ENCODE data around the gene KAZN.

Gene KAZN

DNA sequence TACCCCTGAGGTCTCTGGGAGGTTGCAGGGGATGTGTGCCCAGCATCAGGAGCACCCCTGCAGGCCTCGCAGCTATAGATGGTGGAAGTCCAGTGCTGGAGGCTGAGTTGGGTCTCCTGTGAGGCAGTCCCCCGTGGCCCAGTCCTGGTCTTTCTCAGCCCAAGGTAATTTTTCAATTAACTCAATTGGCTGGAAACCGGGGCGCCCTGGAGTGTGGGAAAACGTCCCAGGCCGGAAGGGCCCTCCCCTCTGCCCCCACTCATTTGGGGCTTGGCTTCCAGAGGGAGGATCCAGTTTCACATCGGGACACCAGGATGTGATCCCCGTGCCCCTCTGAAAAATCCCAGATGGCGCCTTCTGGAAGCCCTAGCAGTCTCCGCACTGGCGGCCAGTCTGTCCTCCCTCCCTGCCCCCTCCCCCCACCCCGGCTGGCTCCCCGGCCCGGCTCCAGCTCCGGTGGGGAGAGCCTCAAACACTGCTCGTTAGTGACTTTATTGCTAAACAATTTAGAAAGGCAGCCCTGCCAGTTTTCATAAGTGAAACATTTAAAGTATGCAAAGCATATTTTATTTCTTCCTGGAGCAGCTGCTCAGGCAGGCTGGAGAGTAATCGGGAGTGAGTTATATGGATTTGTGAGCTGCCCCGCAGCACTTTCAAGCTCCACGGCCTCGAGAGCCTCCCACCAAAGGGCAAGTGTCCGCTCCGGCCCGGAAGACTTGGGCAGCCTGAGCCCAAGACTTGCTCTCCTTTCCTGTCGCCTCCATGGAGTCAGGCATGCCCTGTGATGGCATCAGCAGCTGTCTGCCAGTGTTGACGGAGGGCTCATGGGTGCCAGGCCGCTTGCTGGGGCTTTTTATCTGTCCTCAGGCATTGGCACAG is 346.9 kb downstream of the KAZN start:
- DNase-seq = no peak

DNA sequence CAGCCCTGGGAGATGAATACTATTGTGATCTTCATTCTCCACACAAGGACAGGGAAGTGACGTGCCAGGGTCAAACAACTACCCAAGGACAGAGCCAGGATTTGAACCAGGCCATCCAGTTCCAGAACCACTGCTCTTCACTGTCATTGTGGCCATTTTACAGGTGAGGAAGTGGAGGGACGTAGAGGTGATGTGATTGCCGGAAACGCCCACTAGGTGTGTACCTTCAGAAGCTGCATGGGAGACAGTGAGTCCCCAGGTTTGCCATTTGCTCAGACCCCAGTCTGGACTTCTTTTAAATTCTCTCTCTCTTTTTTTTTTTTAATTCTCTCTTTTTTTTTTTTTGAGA is 347.5 kb downstream of the KAZN start:
- DNase-seq = no peak

DNA sequence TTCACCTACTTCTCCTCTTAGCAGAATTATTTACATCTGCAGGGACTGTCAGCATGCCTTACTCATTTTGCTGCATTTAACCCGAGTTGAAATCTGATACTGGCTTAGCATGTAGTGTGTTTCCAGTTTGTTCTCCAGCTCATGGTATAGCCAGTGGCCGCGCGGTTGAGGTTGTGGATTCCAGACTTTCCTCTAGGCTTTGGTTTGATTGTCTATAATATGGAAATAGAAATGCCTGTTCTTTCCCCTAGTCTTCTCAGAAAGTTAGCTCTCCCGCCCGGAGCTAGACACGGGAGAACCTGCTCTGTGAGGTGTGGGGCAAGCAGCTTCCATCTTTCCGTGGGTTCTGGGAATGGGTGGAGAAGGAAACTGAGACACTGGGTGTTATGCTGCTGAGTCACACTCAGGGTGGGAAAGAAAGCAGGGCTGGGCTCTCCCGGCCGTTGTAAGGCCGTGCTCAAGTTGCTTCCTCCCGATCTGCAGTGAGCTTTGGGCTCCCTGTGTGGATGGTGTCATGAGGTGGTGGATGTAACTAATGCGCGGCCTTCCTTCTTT is 348.3 kb downstream of the KAZN start:
- no peak for DNase-seq

DNA sequence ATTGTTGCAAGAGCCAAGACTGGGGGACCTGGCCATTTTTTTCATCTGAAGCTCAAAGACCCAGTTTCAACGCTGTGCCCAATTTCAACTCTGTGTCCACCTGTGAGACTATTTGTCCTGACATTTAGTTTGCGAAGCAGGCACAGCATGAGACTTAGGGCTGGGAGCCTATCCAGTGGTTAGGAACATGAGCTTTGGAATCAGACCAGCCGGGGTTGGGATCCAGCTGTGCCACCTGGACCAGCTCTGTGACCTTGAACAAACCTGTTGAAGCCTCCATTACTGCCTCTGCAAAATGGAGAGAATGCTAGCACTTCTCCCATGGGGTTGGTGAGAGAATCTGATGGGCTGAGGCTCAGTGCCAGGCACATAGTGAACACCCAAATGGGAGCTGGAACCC is 348.9 kb downstream of the KAZN start:
- no peak for DNase-seq

DNA sequence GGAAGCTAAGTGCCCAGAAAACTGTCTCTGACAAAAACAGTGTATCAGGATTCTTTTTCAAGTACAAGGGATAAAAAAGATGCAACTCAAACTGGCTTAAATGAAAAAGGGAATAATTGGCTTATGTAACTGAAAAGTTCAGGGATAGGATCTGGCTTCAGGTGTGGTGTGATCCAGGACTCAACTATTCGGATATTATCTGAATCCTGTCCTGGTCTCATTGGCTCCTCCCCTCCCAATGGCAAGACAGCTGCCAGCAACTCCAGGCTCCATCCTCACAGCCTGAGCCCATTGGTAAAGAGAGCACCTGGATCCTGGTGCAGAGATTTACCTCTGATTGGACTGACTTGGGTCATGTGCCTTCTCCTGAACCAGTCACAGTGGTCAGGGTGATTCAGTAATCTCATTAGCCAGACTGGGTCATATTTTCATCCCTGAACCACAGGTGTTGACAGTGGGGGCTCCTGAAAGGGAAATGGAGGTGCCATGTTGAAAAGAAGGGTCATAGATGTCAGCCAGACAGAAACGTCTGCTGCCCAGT is 349.7 kb downstream of the KAZN start:
- DNase-seq = no peak

DNA sequence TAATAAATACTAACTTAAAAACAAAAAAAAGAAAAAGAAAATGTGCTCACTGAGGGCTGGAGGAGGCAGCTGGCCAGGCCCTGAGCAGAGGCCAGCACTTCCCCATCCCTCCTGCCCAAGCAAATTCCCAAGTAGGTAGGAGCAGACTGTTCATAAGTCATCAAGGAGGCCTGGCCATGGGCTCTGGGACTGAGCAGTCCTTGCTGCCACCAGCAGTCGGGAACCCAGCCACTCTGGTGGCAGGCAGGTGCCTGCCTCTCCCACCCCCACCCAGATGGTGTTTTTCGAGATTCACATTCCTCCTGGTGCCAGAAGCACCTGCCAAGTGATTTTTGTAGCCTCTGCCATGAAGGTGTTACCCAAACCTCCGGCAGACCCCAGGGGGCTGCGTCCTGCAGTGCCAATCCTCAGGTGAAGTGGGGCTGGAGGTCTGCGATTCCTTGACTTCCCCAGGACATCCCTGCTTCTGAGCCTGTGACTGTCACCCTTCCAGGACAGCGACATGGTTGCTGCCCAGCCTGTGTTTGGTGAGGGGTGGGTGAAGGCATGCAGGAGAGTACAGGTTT is 350.9 kb downstream of the KAZN start:
- DNase-seq = no peak

DNA sequence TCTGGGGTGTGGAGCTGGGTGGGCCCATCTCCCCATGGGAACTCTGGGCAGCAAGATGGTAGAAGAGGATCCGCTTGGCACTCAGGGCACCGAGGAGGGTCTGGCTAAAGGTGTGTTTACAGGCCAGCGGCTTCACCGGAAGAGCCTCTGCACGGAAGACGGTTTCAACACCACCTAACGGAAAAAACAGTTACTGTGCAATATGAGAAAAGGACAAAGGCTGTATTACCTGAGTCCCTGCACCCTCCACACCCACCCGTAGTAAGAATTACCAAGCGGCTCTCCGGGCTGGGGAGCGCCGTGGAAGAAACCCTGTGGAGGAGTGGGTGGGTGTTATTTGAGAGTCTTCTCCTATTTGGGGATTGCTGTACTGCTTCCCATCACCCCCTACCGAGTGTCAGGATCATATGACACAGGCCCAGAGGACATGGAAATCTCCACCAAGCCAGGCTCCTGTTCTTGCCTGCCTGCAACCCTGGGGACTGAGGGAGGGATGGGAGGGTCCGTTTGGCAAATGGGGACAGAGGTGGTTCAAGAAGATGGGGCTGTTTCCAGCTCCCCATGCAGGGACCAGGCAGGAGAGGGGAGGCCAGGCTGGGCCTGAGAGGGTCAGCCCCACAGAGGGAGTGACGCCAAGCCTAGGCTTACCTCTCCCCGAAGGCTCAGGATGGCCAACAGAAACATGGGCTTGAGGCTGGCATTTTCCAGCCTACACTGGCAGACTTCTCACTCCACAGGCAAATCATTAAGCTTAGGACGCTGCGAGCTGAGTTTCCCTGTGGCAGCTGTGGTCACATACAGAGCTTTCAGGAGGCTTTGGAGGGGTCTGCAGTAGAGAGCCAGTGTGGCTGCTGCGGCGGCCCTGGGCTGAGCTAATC is 351.6 kb downstream of the KAZN start:
- no peak for DNase-seq

DNA sequence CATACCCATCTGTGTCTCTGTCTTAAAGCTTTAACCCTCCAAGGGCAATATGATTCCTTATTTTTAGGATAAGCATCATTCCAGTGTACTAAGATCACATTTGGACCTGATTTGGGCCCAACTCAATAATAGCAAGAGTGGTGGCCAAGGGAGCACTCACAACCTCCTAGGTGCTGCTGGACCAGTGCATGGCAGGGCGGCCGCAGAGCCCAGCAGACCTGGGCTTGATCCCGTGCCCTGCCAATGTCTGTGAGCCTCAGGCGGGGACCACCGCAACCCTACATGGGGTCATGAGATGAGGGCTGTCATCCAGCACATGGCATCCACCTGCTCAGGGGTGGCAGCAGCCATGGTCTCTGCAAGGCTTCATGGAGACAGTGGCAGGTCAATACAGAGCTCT is 353.3 kb downstream of the KAZN start:
- DNase-seq = no peak

DNA sequence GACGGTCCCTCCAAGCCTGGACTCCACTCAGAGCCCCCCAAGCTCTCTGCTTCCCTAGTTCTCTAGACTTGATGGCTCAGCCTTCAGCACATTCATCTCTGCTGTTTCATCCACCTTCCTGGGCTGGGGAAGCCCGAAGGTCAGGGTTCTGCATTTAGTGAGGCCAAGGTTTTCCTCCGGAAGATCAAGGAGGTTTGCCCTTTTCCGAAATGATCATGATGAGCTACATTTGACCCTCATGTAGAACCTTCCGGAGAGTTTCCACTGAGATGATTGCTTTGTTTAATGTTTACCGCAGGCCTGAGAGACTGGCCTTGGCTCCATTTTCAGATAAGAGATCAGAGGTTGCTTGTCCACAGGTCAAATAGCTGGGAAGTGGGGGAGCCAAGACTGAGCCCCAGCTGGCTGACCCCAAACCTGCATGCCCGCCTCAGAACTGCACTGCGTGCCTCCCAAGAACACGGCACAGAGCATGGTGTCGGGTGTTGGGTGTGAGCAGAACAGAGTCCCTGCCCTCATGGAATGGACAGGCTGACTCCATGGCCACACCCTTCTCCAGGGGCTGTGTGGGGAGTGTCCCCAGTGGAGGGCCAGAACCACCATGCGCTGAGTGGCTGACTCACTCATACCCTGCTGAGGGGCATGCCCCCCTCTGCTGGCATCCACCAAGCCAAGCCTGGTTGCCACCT is 354.3 kb downstream of the KAZN start:
- no peak for DNase-seq

DNA sequence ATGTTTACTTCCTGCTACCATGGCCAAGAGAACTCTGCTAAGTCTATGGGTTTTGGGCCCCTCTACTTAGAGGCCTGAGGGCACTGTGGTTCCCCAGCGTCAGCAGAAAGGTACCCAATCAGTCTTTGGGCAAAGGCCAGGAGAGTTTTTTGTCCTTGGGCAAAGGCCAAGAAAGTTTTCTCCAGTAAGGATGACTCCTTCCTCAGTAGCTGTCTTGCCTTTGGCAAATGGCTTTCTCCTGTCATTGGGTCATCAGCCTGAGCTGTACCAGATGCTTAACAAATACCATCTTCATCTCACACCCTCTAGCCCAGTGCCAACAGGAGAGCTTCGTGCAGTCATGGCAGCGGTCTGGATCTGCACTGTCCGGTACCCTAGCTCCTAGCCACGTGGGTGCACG is 355.7 kb downstream of the KAZN start:
- DNase-seq = no peak

DNA sequence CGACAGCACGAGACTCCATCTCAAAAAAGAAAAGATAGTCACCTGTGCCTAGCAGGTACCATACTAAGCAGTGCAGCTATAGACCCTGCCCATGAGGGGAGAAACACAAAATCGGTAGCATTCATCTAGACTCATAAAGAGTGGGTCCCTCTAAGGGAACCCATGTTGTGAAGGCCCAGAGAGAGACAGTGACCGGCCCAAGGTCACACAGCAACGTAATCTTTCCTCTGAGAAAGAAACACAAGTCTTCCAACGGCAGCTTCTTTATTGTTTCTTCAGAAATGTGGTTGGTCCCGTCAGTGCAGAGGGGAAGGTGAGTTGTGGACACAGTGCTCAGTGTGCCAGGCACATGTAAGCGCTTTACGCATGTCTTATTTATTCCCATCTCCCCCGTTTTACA is 356.4 kb downstream of the KAZN start:
- DNase-seq = no peak

DNA sequence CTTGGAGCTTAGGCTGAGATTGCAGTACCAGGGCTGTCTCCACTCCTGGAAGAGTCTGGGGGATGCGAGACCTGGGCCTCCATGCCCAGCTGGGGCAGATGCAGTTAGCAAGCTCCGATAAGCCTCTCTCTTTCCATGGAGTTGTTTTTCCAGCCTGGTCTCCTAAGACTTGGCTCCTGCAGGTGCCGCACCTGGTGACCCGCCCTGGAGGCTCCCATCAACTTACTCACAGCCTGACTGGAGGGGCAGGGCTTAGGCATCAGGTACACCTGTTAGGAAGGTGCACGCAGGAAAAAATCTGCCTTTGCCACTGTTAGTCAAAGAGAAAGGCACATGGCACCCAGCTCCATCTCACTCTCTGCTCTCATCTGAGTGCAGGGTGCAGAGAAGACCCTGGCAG is 356.9 kb downstream of the KAZN start:
- no peak for DNase-seq

DNA sequence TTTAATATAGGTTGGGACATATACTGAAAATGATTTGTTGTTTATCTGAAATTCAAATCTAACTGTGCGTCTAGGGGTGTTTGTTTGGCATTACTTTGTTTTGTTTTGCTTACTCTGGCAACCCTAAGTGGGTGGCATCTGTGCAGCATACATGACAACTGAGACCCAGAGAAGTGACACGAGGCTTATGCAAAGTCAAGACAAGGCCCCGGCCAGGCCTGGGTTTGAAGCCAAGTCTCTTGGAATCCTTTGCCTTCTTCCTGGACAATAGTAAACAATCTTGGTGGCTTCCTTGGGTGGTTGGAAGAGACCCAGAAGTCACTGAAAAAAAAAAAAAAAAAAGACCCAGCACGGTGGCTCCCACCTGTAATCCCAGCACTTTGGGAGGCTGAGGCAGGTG is 357.5 kb downstream of the KAZN start:
- DNase-seq = no peak

DNA sequence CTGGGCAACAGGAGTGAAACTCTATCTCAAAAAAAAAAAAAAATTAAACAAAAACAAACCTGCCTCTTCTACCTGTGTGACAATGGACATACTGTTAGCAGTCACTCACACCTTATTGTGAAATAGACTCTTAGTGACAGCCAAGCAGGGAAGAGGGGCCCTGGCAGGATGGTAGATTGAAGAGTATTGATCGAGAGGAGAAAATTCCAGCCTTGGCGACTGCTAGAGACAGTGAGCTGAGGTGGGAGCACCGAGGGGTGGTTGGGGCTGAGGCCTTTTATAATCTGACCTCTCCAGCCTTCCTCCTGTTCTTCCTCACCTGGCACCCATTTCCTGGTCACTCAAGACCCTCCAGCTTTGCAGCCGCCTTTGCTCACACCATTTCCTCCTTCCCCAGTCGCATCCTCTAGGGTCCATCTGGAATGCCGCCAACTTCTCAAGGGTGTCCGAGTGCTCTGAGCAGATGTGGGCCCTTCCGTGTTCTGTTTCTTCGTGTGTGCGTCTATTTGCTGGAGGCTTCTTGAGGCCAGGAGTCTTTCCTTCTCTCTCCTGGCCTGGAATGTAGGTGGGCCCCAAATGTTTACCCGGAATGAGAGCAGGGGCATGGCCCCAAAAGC is 358.2 kb downstream of the KAZN start:
- DNase-seq = no peak

DNA sequence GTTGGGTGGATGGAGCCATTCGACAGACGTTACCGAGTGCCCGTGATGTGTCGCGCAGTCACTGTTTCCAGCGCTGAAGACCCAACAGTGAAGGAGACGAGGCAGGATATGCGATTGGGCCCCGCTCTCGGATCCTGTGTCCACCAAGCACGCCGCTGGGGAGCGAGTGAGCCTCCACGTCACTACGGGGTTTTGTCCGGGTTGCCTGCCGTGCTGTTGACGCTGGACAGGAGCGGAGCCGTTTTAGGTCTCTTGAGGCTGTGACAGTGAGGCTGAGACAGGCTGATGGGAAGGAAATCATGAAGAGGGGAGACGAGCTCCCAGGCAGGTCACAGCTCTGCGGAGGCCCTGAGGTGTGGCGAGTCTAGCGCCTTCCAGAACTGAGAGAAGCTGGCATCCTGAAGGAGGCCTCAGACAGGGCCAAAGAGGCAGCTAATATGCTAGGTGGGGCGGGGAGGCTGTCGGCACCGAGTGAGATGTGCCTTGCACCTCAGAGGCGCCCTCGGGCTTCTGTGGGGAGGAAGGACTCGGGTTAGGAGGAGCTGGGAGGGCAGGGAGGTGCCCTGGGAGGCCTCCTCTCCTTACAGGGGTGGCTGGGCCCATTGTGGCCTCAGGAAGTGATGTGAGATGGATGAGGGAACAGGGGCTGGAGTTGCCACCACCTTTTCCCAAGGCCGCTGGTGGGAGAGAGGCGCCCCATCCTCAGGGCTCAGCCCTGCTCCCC is 359.1 kb downstream of the KAZN start:
- DNase-seq = no peak

DNA sequence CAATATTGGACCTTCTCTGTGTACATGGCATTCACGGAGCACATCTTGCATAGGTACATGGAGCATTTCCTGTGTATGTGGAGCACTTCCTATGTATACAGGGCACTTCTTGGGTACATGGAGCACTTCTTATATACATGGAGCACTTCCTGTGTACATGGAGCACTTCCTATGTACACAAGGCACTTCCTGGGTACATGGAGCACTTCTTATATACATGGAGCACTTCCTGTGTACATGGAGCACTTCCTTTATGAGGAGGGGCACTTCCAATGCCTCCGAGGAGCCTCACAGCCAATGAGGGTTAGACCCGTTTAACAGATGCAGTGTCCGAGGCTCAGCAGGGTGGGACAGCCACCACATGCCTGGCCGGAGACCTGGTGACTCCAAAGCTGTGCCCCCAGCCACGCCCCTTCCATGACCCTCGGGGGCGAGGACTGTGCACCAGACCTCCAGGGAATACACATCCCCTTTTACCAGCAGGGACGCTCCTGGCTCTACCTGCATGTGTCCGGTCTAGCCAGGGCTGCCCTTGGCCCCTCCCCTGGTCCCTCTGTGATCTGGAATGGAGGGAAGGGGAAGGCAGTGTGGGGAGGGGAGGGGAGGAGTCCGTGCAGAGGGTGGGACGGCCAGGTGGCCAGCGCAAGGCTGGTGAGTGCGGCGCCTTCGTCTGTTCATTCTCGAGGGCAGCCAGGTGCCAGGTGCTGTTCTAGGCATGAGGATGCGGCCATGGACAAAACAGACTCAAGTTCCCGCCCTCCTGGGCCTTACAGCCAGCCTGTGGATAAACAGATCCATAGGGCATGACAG is 360.0 kb downstream of the KAZN start:
- no peak for DNase-seq

DNA sequence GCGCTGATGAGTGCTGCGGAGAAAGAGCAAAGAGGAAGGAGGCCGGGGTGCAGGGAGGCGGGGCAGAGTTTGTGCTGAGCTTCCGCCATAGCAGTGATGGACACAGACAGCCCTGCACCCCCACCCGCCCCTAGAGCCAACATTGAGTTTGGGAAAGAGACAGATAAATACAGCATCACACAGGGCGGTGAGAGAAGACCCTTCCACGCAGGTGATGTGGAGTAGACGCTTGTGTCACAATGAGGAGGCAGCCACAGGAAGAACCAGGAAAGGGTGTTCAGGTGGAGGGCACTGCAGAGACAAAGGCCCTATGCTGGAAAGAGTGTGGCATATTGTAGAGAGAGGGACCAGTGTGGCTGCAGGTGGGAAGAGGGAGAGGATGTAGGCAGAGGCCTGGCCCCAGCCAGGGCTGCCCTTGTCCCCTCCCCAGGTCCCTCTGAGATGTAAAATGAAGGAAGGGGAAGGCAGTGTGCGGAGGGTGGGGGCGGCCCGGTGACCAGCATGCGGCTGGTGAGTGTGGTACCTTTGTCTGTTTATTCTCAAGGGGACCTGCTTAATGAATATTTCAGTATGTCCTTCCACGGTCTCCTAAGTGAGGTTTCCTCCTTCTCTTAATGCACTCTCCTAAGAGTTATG is 360.7 kb downstream of the KAZN start:
- no peak for DNase-seq

DNA sequence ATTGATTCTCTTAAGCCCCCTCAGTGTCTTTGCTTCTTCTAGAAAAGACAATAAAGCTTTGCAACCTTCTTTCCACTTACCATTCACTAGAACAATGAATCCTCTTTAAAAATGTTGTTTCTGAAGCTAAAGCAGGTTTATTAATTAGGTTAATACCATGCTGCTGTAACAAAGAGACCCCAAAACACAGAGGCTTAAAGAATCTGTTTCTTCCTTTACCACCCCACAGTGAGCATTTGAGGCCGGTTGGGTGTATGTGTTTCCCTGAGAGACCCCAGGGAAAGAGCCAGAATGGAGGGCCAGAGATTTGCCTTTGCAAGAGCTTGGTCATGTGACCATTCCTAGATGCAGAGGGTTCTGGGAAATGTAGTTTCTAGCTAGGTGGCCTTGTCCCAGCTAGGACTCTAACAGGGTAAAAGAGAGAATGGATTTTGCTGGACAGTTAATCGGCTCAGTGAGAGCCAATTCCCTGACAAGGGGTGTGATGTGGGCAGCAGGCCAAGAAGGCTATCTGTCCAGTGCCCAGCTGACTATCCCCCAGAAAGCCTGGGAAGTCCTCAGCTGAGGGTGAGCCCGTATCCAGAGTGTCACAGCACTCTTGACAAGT is 363.3 kb downstream of the KAZN start:
- no peak for DNase-seq

DNA sequence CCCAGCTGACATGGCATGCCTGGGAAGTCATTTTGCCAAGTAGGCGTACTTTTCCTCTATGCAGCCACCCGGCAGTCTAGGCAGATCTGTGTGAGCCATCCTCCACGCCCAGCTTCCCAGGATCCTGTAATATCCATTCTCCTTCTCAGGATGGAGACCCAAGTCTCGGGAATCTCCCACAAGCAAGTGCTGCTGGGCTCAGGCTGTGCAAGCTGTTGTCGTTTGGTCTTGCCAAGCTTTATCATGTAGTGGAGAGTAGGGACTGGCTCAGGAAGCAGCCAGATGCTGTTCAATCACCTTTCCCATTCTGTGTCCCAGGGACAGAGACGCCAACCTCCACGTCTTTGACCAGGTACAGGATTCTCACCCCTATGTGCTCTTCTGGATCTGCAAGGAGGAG is 363.9 kb downstream of the KAZN start:
- no peak for DNase-seq

Measured in CD4-positive, alpha-beta T cell treated with Interleukin-4 for 1 hour (primary cell).